Measurements from ENCODE around the gene AMZ2. TPM values are rescaled to one million over a fixed set of nuclear protein-coding genes. Genes with fewer than 3 reads are reported as not detected.
"Not testable (repeated sequence)": the region's sequence is repeated elsewhere in the genome, so short reads cannot be mapped to it uniquely, and the experiment has no call there.

Gene AMZ2
- total RNA-seq, 3 donors from 2014 or later (not counting 1 experiment from before 2014, with no cell fraction given): 87.0 to 131 (median 107) TPM

GRCh38 chr17:68259648-68259951, 11.8 kb downstream of the AMZ2 start:
- not testable (repeated sequence) for H3K27me3 Mint-ChIP-seq (ENCODE audit: low read depth in 2 of 2); H3K36me3 ChIP-seq (ENCODE audit: control insufficient read depth, insufficient read depth, low read length); H3K9me3 Mint-ChIP-seq; ATAC-seq; DNase-seq; H3K36me3 Mint-ChIP-seq; H3K27me3 ChIP-seq (ENCODE audit: control insufficient read depth, insufficient read depth, low read length); H3K9me3 ChIP-seq (ENCODE audit: control insufficient read depth, insufficient read depth, low read length); H3K4me3 ChIP-seq (ENCODE audit: low read length)
- 67% methylated on average over 1 of the region's 3 CpGs for WGBS (ENCODE audit: insufficient coverage)
- Mint-ChIP-seq H3K4me1 (peaks cover 63 to 77% of the 10 kb centered on the region in 2 donors), H3K27ac (peak overlapping the region; percentile 97 to 100), H3K4me3 (peak overlapping the region; percentile 65)
- peaks cover 62% of the 10 kb centered on the region for H3K4me1 ChIP-seq (ENCODE audit: control insufficient read depth, insufficient read depth, low read length)
- intact Hi-C loops (cut with micrococcal nuclease): loop anchor here (5.0 kb wide), 1 partner anchor 52 kb away; no protein-coding TSS in a partner anchor
- H3K27ac ChIP-seq (ENCODE audit: low read length): peak overlapping the region; percentile 82

- WGBS (ENCODE audit: insufficient coverage): 82% methylated on average over 7 of the region's 9 CpGs
Observed at GRCh38 chr17:68260051-68260762, 12.4 kb downstream of the AMZ2 start.

GRCh38 chr17:68262467-68262866, 14.6 kb downstream of the AMZ2 start:
- 87% methylated on average over 2 of the region's 2 CpGs for WGBS (ENCODE audit: insufficient coverage)
- H3K9me3 ChIP-seq (ENCODE audit: control insufficient read depth, insufficient read depth, low read length); H3K4me3 ChIP-seq (ENCODE audit: low read length); H3K27me3 ChIP-seq (ENCODE audit: control insufficient read depth, insufficient read depth, low read length); H3K9me3 Mint-ChIP-seq; H3K27ac ChIP-seq (ENCODE audit: low read length); DNase-seq; H3K4me3 Mint-ChIP-seq; H3K36me3 ChIP-seq (ENCODE audit: control insufficient read depth, insufficient read depth, low read length); H3K27me3 Mint-ChIP-seq (ENCODE audit: low read depth in 2 of 2); ATAC-seq; H3K36me3 Mint-ChIP-seq; intact Hi-C loops (cut with micrococcal nuclease): not testable (repeated sequence)
- H3K4me1 ChIP-seq (ENCODE audit: control insufficient read depth, insufficient read depth, low read length): peaks cover 47% of the 10 kb centered on the region
- Mint-ChIP-seq H3K27ac (peak overlapping the region; percentile 97 to 100), H3K4me1 (peaks cover 42 to 62% of the 10 kb centered on the region in 2 donors)

More at GRCh38 chr17:68260051-68260762, 12.4 kb downstream of the AMZ2 start:
- Histone ChIP-seq H3K4me1 (ENCODE audit: control insufficient read depth, insufficient read depth, low read length) (peaks cover 59% of the 10 kb centered on the region), H3K27me3 (ENCODE audit: control insufficient read depth, insufficient read depth, low read length) (no peaks in the 10 kb centered on the region), H3K27ac (ENCODE audit: low read length) (peak overlapping the region; percentile 82), H3K36me3 (ENCODE audit: control insufficient read depth, insufficient read depth, low read length) (peaks cover 7% of the 10 kb centered on the region), H3K9me3 (ENCODE audit: control insufficient read depth, insufficient read depth, low read length) (no peaks in the 10 kb centered on the region), H3K4me3 (ENCODE audit: low read length) (no peak overlapping the region)
- Mint-ChIP-seq H3K27me3 (ENCODE audit: low read depth in 2 of 2) (no peaks in the 10 kb centered on the region), H3K4me3 (no peak overlapping the region), H3K9me3 (no peaks in the 10 kb centered on the region), H3K27ac (peak overlapping the region; percentile 97 to 100), H3K36me3 (no peaks in the 10 kb centered on the region), H3K4me1 (peaks cover 57 to 71% of the 10 kb centered on the region in 2 donors)
- intact Hi-C loops (cut with micrococcal nuclease): no loop called here
- DNase-seq: no peak
- ATAC-seq: no peak
- no peak for TF ChIP-seq CTCF (IDR thresholded peaks at IDR 0.05)

GRCh38 chr17:68263101-68263681, 15.3 kb downstream of the AMZ2 start:
- H3K36me3 ChIP-seq (ENCODE audit: control insufficient read depth, insufficient read depth, low read length); H3K27ac ChIP-seq (ENCODE audit: low read length); H3K36me3 Mint-ChIP-seq; H3K9me3 Mint-ChIP-seq; H3K27me3 ChIP-seq (ENCODE audit: control insufficient read depth, insufficient read depth, low read length); H3K4me3 ChIP-seq (ENCODE audit: low read length); H3K27me3 Mint-ChIP-seq (ENCODE audit: low read depth in 2 of 2); H3K9me3 ChIP-seq (ENCODE audit: control insufficient read depth, insufficient read depth, low read length): not testable (repeated sequence)
- H3K4me1 ChIP-seq (ENCODE audit: control insufficient read depth, insufficient read depth, low read length): peaks cover 43% of the 10 kb centered on the region
- peaks cover 40 to 60% of the 10 kb centered on the region in 2 donors for H3K4me1 Mint-ChIP-seq
- peak overlapping the region; percentile 79 to 97 for H3K27ac Mint-ChIP-seq
- peak in 1 of 2 donors; percentile 73 for DNase-seq
- H3K4me3 Mint-ChIP-seq: peak overlapping the region; percentile 56
- intact Hi-C loops (cut with micrococcal nuclease): loop anchor here (1.0 kb wide), 4 partner anchors 28 to 200 kb away; partner anchors contain the start of genes ARSG and SLC16A6
- peak; percentile 33 to 68 (median 43) for ATAC-seq
- 17% methylated on average over 6 of the region's 9 CpGs for WGBS (ENCODE audit: insufficient coverage)
- TF ChIP-seq CTCF (IDR thresholded peaks at IDR 0.05): peak; percentile 74

GRCh38 chr17:68265833-68266232, 18.0 kb downstream of the AMZ2 start:
- intact Hi-C loops (cut with micrococcal nuclease); DNase-seq; H3K9me3 Mint-ChIP-seq; H3K27me3 ChIP-seq (ENCODE audit: control insufficient read depth, insufficient read depth, low read length); H3K4me3 ChIP-seq (ENCODE audit: low read length); H3K27me3 Mint-ChIP-seq (ENCODE audit: low read depth in 2 of 2); H3K9me3 ChIP-seq (ENCODE audit: control insufficient read depth, insufficient read depth, low read length): not testable (repeated sequence)
- Mint-ChIP-seq H3K4me3 (peak overlapping the region; percentile 82), H3K4me1 (peaks cover 26 to 48% of the 10 kb centered on the region in 2 donors), H3K36me3 (peaks cover 12% of the 10 kb centered on the region), H3K27ac (peak overlapping the region; percentile 82 to 95)
- ATAC-seq: peak in 1 of 3 donors; percentile 20
- WGBS (ENCODE audit: insufficient coverage): 47% methylated on average over 2 of the region's 2 CpGs
- peaks cover 23% of the 10 kb centered on the region for H3K4me1 ChIP-seq (ENCODE audit: control insufficient read depth, insufficient read depth, low read length)
- H3K27ac ChIP-seq (ENCODE audit: low read length): peak overlapping the region; percentile 47
- H3K36me3 ChIP-seq (ENCODE audit: control insufficient read depth, insufficient read depth, low read length): peaks cover 18% of the 10 kb centered on the region
